Fibroblast of the aortic adventitia (primary cell): ENCODE results near the gene C16orf96. TPM values are rescaled to one million over a fixed set of nuclear protein-coding genes. Genes with fewer than 3 reads are reported as not detected.
A peak's percentile ranks its signal among the peaks of the same experiment; 100 is the strongest.

Experiments used
- DNase-seq: peaks from one replicate; pipeline ENCODE4 v3.0.0-alpha.2; 2010; ENCODE audit warnings: low read depth
- H3K4me3 ChIP-seq: 2 replicates; pipeline ENCODE4 v1.5.1; 2011; ENCODE audit warnings: low read depth, mild to moderate bottlenecking, control low read depth, low read length, moderate library complexity
- CTCF ChIP-seq: IDR thresholded peaks from 2 replicates; pipeline ENCODE4 v1.5.1; 2011; ENCODE audit warnings: mild to moderate bottlenecking, low read length, control low read depth, inconsistent platforms; ENCODE audit not compliant: insufficient read depth
- total RNA-seq: library from RNA; depleted of rRNA; stranded (reverse); fragments of >200 nt; gene quantifications from 2 replicates; pipeline ENCODE4 v1.2.3, GENCODE V29; 2012; ENCODE audit warnings: low replicate concordance

C16orf96 gene
- total RNA-seq, 1 donor, result under 0.01 TPM

GRCh38 chr16:4533490-4533889 lies 22.6 kb upstream of the C16orf96 start:
- H3K4me3 ChIP-seq, result no peak overlapping the region
- TF ChIP-seq CTCF, result no peak
- no peak for DNase-seq

GRCh38 chr16:4534151-4534790 lies 21.9 kb upstream of the C16orf96 start:
- no peak for TF ChIP-seq CTCF
- DNase-seq, result no peak
- H3K4me3 ChIP-seq, result no peak overlapping the region

GRCh38 chr16:4535627-4536108 lies 20.5 kb upstream of the C16orf96 start:
- no peak for TF ChIP-seq CTCF
- H3K4me3 ChIP-seq, result no peak overlapping the region
- no peak for DNase-seq

GRCh38 chr16:4536391-4537106 lies 19.6 kb upstream of the C16orf96 start:
- no peak overlapping the region for H3K4me3 ChIP-seq
- no peak for TF ChIP-seq CTCF
- DNase-seq, result no peak

- TF ChIP-seq CTCF, result no peak
- no peak for DNase-seq
Observed at GRCh38 chr16:4537376-4538343, 18.5 kb upstream of the C16orf96 start.

GRCh38 chr16:4538350-4539235 lies 17.5 kb upstream of the C16orf96 start, which contains the start of gene CDIP1:
Gene CDIP1, minus strand, starts transcription at chr16:4538773. Its CDS starts 24,643 bp downstream, at chr16:4514130.
- DNase-seq, result peak; percentile 93
- no peak for TF ChIP-seq CTCF
- peak within 1 kb of the TSS; percentile 77 for H3K4me3 ChIP-seq

More at GRCh38 chr16:4537376-4538343, 18.5 kb upstream of the C16orf96 start:
- H3K4me3 ChIP-seq, result peak overlapping the region; percentile 77
